Measurements from ENCODE around the gene GPR37.

Gene GPR37

GRCh38 chr7:124808206-124808605 lies 42.6 kb upstream of the GPR37 start:
- H3K9me3 Mint-ChIP-seq, result no peaks in the 10 kb centered on the region
- no peak overlapping the region for H3K27ac Mint-ChIP-seq
- TF ChIP-seq CTCF (IDR thresholded peaks at IDR 0.05), result no peak
- no peaks in the 10 kb centered on the region for H3K36me3 Mint-ChIP-seq (ENCODE audit: low read depth)
- no peaks in the 10 kb centered on the region for H3K4me1 Mint-ChIP-seq
- DNase-seq, result no peak
- H3K4me3 Mint-ChIP-seq, result no peak overlapping the region
- no peaks in the 10 kb centered on the region for H3K27me3 Mint-ChIP-seq (ENCODE audit: low read depth, poor library complexity)

- H3K9me3 Mint-ChIP-seq, result peaks cover 2% of the 10 kb centered on the region
- TF ChIP-seq CTCF (IDR thresholded peaks at IDR 0.05), result no peak
- H3K4me3 Mint-ChIP-seq, result no peak overlapping the region
- H3K36me3 Mint-ChIP-seq (ENCODE audit: low read depth), result no peaks in the 10 kb centered on the region
- no peaks in the 10 kb centered on the region for H3K27me3 Mint-ChIP-seq (ENCODE audit: low read depth, poor library complexity)
- H3K4me1 Mint-ChIP-seq, result peaks cover 7% of the 10 kb centered on the region
- DNase-seq, result no peak
- H3K27ac Mint-ChIP-seq, result no peak overlapping the region
These were observed 35.8 kb upstream of the GPR37 start for GRCh38 chr7:124801330-124801895.

GRCh38 chr7:124800386-124800785 lies 34.8 kb upstream of the GPR37 start:
- Mint-ChIP-seq H3K27me3 (ENCODE audit: low read depth, poor library complexity) (no peaks in the 10 kb centered on the region), H3K9me3 (peaks cover 8% of the 10 kb centered on the region), H3K36me3 (ENCODE audit: low read depth) (no peaks in the 10 kb centered on the region), H3K4me1 (peaks cover 7% of the 10 kb centered on the region), H3K4me3 (no peak overlapping the region), H3K27ac (no peak overlapping the region)
- no peak for DNase-seq
- no peak for TF ChIP-seq CTCF (IDR thresholded peaks at IDR 0.05)

- H3K9me3 Mint-ChIP-seq, result peaks cover 8% of the 10 kb centered on the region
- TF ChIP-seq CTCF (IDR thresholded peaks at IDR 0.05), result no peak
- H3K4me1 Mint-ChIP-seq, result peaks cover 7% of the 10 kb centered on the region
- DNase-seq, result no peak
- H3K4me3 Mint-ChIP-seq, result no peak overlapping the region
- H3K36me3 Mint-ChIP-seq (ENCODE audit: low read depth), result no peaks in the 10 kb centered on the region
- H3K27ac Mint-ChIP-seq, result no peak overlapping the region
- no peaks in the 10 kb centered on the region for H3K27me3 Mint-ChIP-seq (ENCODE audit: low read depth, poor library complexity)
These were observed 33.9 kb upstream of the GPR37 start for GRCh38 chr7:124799448-124799847.

- TF ChIP-seq CTCF (IDR thresholded peaks at IDR 0.05), result no peak
These were observed 31.2 kb upstream of the GPR37 start for GRCh38 chr7:124796771-124797170.

GRCh38 chr7:124792696-124793095 lies 27.1 kb upstream of the GPR37 start:
- DNase-seq, result no peak
- Mint-ChIP-seq H3K4me1 (no peaks in the 10 kb centered on the region), H3K27ac (no peak overlapping the region), H3K27me3 (ENCODE audit: low read depth, poor library complexity) (peaks cover 5% of the 10 kb centered on the region), H3K9me3 (peaks cover 8% of the 10 kb centered on the region), H3K4me3 (no peak overlapping the region), H3K36me3 (ENCODE audit: low read depth) (no peaks in the 10 kb centered on the region)
- no peak for TF ChIP-seq CTCF (IDR thresholded peaks at IDR 0.05)

More at GRCh38 chr7:124796771-124797170, 31.2 kb upstream of the GPR37 start:
- Mint-ChIP-seq H3K36me3 (ENCODE audit: low read depth) (no peaks in the 10 kb centered on the region), H3K4me3 (no peak overlapping the region), H3K27me3 (ENCODE audit: low read depth, poor library complexity) (peaks cover 5% of the 10 kb centered on the region), H3K27ac (no peak overlapping the region), H3K4me1 (peaks cover 7% of the 10 kb centered on the region), H3K9me3 (peaks cover 8% of the 10 kb centered on the region)
- no peak for DNase-seq

All from nephron progenitor cell (in vitro differentiated cells).